GM19452 (cell line): ENCODE results near the gene PRSS21.

ENCODE experiments used
- ATAC-seq: cut with Tn5 transposase; IDR thresholded peaks from one replicate; pipeline ENCODE4 v1.9.1; 2021; ENCODE audit not compliant: unreplicated experiment

Gene PRSS21

GRCh38 chr16:2816751-2817339 is at the start of gene PRSS21:
PRSS21 (plus strand) TSS chr16:2817237; CDS start chr16:2817269, 32 bp downstream.
- ATAC-seq: no peak

- no peak for ATAC-seq
Observed at GRCh38 chr16:2767891-2768290, 49.1 kb upstream of the PRSS21 start.

- no peak for ATAC-seq
Observed at GRCh38 chr16:2768403-2769089, 48.5 kb upstream of the PRSS21 start.

- no peak for ATAC-seq
Observed at GRCh38 chr16:2769100-2769529, 47.9 kb upstream of the PRSS21 start.

- no peak for ATAC-seq
Observed at GRCh38 chr16:2769675-2770056, 47.4 kb upstream of the PRSS21 start.

GRCh38 chr16:2770057-2770951 is 46.7 kb upstream of the PRSS21 start:
- no peak for ATAC-seq

- ATAC-seq: no peak
Observed at GRCh38 chr16:2771496-2772402, 45.3 kb upstream of the PRSS21 start.

GRCh38 chr16:2773188-2773968 is 43.7 kb upstream of the PRSS21 start:
- ATAC-seq: no peak

GRCh38 chr16:2774161-2774891 is 42.7 kb upstream of the PRSS21 start:
- no peak for ATAC-seq

GRCh38 chr16:2775131-2775716 is 41.8 kb upstream of the PRSS21 start:
- ATAC-seq: no peak

- no peak for ATAC-seq
Observed at GRCh38 chr16:2775765-2776499, 41.1 kb upstream of the PRSS21 start.

- peak; percentile 22 for ATAC-seq
Observed at GRCh38 chr16:2776500-2777139, 40.4 kb upstream of the PRSS21 start.

- ATAC-seq: peak; percentile 71
Observed at GRCh38 chr16:2777231-2777902, 39.7 kb upstream of the PRSS21 start, which contains the start of gene ELOB. ELOB (minus strand) TSS chr16:2777280; CDS start chr16:2777239, 41 bp downstream.

GRCh38 chr16:2777903-2778629 is 39.0 kb upstream of the PRSS21 start:
- ATAC-seq: no peak

- no peak for ATAC-seq
Observed at GRCh38 chr16:2778630-2778958, 38.4 kb upstream of the PRSS21 start.

GRCh38 chr16:2779151-2779920 is 37.7 kb upstream of the PRSS21 start:
- no peak for ATAC-seq
